ENCODE data around the gene ELSPBP1. TPM values are rescaled to one million over a fixed set of nuclear protein-coding genes. Genes with fewer than 3 reads are reported as not detected.
"Not testable (repeated sequence)": the region's sequence is repeated elsewhere in the genome, so short reads cannot be mapped to it uniquely, and the experiment has no call there.

ELSPBP1 gene
- not detected in 2 replicates for total RNA-seq

DNA sequence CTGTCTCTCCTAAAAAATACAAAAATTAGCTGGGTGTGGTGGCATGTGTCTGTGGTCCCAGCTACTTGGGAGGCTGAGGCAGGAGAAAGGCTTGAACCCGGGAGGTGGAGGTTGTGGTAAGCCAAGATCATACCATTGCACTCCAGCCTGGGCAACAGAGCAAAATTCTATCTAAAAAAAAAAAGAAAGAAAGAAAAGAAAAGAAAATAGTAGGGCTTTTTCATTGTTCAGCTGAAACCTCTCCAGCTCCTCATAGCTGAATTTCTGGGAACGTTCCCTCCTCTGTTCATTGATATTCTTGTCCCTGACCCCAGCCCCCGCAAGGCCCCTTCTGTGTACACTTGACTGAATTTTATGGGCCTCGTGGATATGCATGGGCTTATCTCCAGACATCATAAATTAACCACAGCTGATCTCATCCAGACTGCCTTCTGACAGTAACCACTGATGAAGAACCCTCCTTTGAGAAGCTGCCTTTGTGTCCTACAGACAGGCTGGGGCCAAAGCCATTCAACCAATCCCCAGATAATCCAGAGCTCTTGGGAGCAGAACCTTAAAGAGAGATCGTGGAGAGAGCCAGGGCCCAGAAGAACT, at the start of gene ELSPBP1:
TSS of gene ELSPBP1 (plus strand) at position 424 of the 594 bp plus-strand sequence. CDS start 14,036 bp downstream, outside the sequence.
- no peak within 1 kb of the TSS for H3K27ac Mint-ChIP-seq
- H3K9me3 Mint-ChIP-seq: no peaks in the 10 kb centered on the region
- intact Hi-C loops (cut with micrococcal nuclease): no loop called here
- DNase-seq (ENCODE audit: low spot score): no peak
- H3K4me1 Mint-ChIP-seq (ENCODE audit: low read depth): no peaks in the 10 kb centered on the region
- H3K27me3 Mint-ChIP-seq (ENCODE audit: low read depth): peaks cover 4% of the 10 kb centered on the region
- no peaks in the 10 kb centered on the region for H3K36me3 Mint-ChIP-seq (ENCODE audit: low read depth)
- H3K4me3 Mint-ChIP-seq (ENCODE audit: low read depth): no peak within 1 kb of the TSS

- peak; percentile 42 for DNase-seq (ENCODE audit: low spot score)
- H3K9me3 Mint-ChIP-seq; intact Hi-C loops (cut with micrococcal nuclease); H3K4me1 Mint-ChIP-seq (ENCODE audit: low read depth); H3K36me3 Mint-ChIP-seq (ENCODE audit: low read depth); H3K4me3 Mint-ChIP-seq (ENCODE audit: low read depth); H3K27ac Mint-ChIP-seq; H3K27me3 Mint-ChIP-seq (ENCODE audit: low read depth): not testable (repeated sequence)
Observed at GRCh38 chr19:47949852-47950521, 44.4 kb upstream of the ELSPBP1 start.

- H3K27ac Mint-ChIP-seq; H3K36me3 Mint-ChIP-seq (ENCODE audit: low read depth); H3K9me3 Mint-ChIP-seq; H3K27me3 Mint-ChIP-seq (ENCODE audit: low read depth); DNase-seq (ENCODE audit: low spot score); H3K4me1 Mint-ChIP-seq (ENCODE audit: low read depth); intact Hi-C loops (cut with micrococcal nuclease); H3K4me3 Mint-ChIP-seq (ENCODE audit: low read depth): not testable (repeated sequence)
Observed at GRCh38 chr19:47952132-47952531, 42.3 kb upstream of the ELSPBP1 start.

DNA sequence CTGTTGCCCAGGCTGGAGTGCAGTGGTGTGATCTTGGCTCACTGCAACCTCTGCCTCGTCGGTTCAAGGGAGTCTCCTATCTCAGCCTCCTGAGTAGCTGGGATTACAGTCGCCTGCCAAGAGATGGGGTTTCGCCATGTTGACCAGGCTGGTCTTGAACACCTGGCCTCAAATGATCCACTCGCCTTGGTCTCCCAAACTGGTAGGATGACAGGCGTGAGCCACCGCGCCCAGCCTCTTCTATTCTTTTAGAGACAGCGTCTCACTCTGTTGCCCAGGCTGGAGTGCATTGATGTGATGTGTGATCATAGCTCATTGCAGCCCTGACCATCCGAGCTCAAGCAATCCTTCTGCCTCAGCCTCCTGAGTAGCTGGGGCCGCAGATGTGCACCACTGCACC, 38.5 kb upstream of the ELSPBP1 start:
- H3K9me3 Mint-ChIP-seq; DNase-seq (ENCODE audit: low spot score); H3K4me1 Mint-ChIP-seq (ENCODE audit: low read depth); H3K36me3 Mint-ChIP-seq (ENCODE audit: low read depth); H3K27me3 Mint-ChIP-seq (ENCODE audit: low read depth); intact Hi-C loops (cut with micrococcal nuclease); H3K4me3 Mint-ChIP-seq (ENCODE audit: low read depth); H3K27ac Mint-ChIP-seq: not testable (repeated sequence)

DNA sequence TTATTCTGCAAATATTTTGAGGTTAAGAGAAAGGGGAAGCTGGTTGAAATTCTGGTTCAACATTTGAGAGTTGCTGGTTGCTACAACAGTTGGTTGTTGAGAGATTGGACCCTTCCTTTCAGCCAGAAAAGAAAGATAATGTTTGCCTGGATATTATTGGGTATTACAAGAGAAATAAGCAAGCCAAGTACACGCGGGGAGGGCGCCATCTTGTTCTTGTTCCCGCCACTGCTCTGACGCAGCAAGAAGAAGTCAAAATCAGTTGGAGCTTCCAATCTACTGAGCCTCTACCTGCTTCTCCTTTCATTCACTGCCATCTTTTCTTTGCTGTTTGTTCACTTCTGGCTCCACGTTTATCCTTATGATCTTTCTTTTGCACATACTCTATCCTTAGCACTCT, 20.9 kb upstream of the ELSPBP1 start:
- Mint-ChIP-seq H3K4me3 (ENCODE audit: low read depth) (no peak overlapping the region), H3K36me3 (ENCODE audit: low read depth) (no peaks in the 10 kb centered on the region), H3K27me3 (ENCODE audit: low read depth) (peaks cover 13% of the 10 kb centered on the region), H3K4me1 (ENCODE audit: low read depth) (no peaks in the 10 kb centered on the region), H3K9me3 (no peaks in the 10 kb centered on the region), H3K27ac (no peak overlapping the region)
- intact Hi-C loops (cut with micrococcal nuclease): no loop called here
- no peak for DNase-seq (ENCODE audit: low spot score)

- H3K27me3 Mint-ChIP-seq (ENCODE audit: low read depth): peaks cover 4% of the 10 kb centered on the region
- no peaks in the 10 kb centered on the region for H3K36me3 Mint-ChIP-seq (ENCODE audit: low read depth)
- H3K4me1 Mint-ChIP-seq (ENCODE audit: low read depth): no peaks in the 10 kb centered on the region
- H3K9me3 Mint-ChIP-seq: no peaks in the 10 kb centered on the region
- H3K27ac Mint-ChIP-seq: no peak overlapping the region
- H3K4me3 Mint-ChIP-seq (ENCODE audit: low read depth): no peak overlapping the region
- intact Hi-C loops (cut with micrococcal nuclease): no loop called here
- no peak for DNase-seq (ENCODE audit: low spot score)
Observed at GRCh38 chr19:47991191-47991808, 3.1 kb upstream of the ELSPBP1 start.

DNA sequence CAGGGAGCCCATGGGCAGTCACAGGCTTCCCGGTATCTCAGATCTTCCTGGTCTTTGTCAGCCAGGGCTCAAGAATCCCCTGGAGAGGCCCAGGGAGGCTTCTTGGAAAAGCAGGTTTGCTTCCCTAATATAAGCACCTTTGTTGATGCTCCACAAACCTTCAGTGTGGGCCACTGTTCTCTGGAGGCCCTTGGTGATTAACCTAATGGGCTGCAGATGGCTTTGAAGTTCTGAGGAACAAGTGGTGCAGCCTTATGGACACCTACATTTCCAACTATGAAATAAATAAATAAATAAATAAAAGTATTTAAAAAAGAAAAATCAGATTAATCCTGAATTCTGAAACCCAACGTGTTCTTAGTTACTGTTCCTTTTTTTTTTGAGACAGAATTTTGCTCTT, 2.4 kb upstream of the ELSPBP1 start, which contains the start of gene BSPH1:
TSS of gene BSPH1 (minus strand) at position 101 of the 400 bp plus-strand sequence. CDS start at position 12, 89 bp downstream.
- Mint-ChIP-seq H3K27ac (no peak within 1 kb of the TSS), H3K27me3 (ENCODE audit: low read depth) (peaks cover 4% of the 10 kb centered on the region), H3K9me3 (no peaks in the 10 kb centered on the region), H3K36me3 (ENCODE audit: low read depth) (no peaks in the 10 kb centered on the region), H3K4me1 (ENCODE audit: low read depth) (no peaks in the 10 kb centered on the region), H3K4me3 (ENCODE audit: low read depth) (no peak within 1 kb of the TSS)
- intact Hi-C loops (cut with micrococcal nuclease): no loop called here
- DNase-seq (ENCODE audit: low spot score): no peak

GRCh38 chr19:47996230-47996727, 1.8 kb downstream of the ELSPBP1 start:
- intact Hi-C loops (cut with micrococcal nuclease): no loop called here
- Mint-ChIP-seq H3K36me3 (ENCODE audit: low read depth) (no peaks in the 10 kb centered on the region), H3K27ac (no peak overlapping the region), H3K4me3 (ENCODE audit: low read depth) (no peak overlapping the region), H3K27me3 (ENCODE audit: low read depth) (no peaks in the 10 kb centered on the region), H3K9me3 (no peaks in the 10 kb centered on the region), H3K4me1 (ENCODE audit: low read depth) (no peaks in the 10 kb centered on the region)
- DNase-seq (ENCODE audit: low spot score): no peak

- no peaks in the 10 kb centered on the region for H3K4me1 Mint-ChIP-seq (ENCODE audit: low read depth)
- no peak overlapping the region for H3K27ac Mint-ChIP-seq
- no peak overlapping the region for H3K4me3 Mint-ChIP-seq (ENCODE audit: low read depth)
- H3K36me3 Mint-ChIP-seq (ENCODE audit: low read depth): no peaks in the 10 kb centered on the region
- intact Hi-C loops (cut with micrococcal nuclease): no loop called here
- DNase-seq (ENCODE audit: low spot score): no peak
- no peaks in the 10 kb centered on the region for H3K9me3 Mint-ChIP-seq
- no peaks in the 10 kb centered on the region for H3K27me3 Mint-ChIP-seq (ENCODE audit: low read depth)
Observed at GRCh38 chr19:47998800-47999199, 4.4 kb downstream of the ELSPBP1 start.

- DNase-seq (ENCODE audit: low spot score): no peak
- no peak overlapping the region for H3K27ac Mint-ChIP-seq
- H3K4me1 Mint-ChIP-seq (ENCODE audit: low read depth): no peaks in the 10 kb centered on the region
- intact Hi-C loops (cut with micrococcal nuclease): no loop called here
- H3K4me3 Mint-ChIP-seq (ENCODE audit: low read depth): no peak overlapping the region
- no peaks in the 10 kb centered on the region for H3K36me3 Mint-ChIP-seq (ENCODE audit: low read depth)
- no peaks in the 10 kb centered on the region for H3K9me3 Mint-ChIP-seq
- H3K27me3 Mint-ChIP-seq (ENCODE audit: low read depth): no peaks in the 10 kb centered on the region
Observed at GRCh38 chr19:48000846-48001245, 6.4 kb downstream of the ELSPBP1 start.

DNA sequence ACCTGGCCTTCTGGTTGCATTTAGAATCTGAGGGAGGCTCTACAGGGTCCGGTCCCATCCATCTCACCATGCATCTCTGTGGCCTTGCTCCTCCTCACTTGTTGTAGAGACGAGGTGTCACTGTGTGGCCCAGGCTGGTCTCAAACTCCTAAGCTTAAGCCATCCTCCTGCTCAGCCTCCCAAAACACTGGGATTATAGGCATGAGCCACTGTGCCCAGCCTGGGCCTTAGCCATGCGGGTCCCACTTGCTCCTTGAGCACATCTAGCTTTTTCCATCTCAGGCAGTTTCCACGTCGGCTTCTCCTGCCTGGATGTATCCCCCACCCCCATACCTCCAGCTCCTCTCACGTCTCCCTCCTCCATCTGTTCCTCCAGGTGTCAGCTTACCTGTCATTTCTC, 9.8 kb downstream of the ELSPBP1 start:
- intact Hi-C loops (cut with micrococcal nuclease): no loop called here
- Mint-ChIP-seq H3K27ac (no peak overlapping the region), H3K4me1 (ENCODE audit: low read depth) (no peaks in the 10 kb centered on the region), H3K4me3 (ENCODE audit: low read depth) (no peak overlapping the region), H3K9me3 (no peaks in the 10 kb centered on the region), H3K27me3 (ENCODE audit: low read depth) (no peaks in the 10 kb centered on the region), H3K36me3 (ENCODE audit: low read depth) (no peaks in the 10 kb centered on the region)
- no peak for DNase-seq (ENCODE audit: low spot score)

DNA sequence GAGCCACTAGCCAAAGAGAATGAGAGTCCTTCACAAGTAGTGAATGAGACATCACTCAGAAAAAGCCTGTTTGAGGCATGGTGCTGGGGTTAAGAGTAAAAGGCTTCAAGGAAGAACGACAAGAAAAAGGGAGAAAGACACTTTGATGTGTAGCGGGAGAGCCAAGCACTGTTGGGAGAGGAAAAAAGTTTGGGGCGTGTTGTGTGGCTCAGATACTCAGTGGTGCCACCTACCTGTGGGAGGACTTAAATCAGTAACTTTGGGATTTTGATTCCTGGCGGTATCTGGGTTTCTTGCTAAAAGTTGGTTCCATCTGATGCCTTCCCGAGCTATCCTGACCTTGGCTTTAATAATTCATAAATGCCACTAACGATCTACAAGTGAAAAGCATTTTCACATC, 12.3 kb downstream of the ELSPBP1 start:
- Mint-ChIP-seq H3K36me3 (ENCODE audit: low read depth) (no peaks in the 10 kb centered on the region), H3K27me3 (ENCODE audit: low read depth) (no peaks in the 10 kb centered on the region), H3K9me3 (no peaks in the 10 kb centered on the region), H3K4me3 (ENCODE audit: low read depth) (no peak overlapping the region), H3K27ac (no peak overlapping the region), H3K4me1 (ENCODE audit: low read depth) (no peaks in the 10 kb centered on the region)
- intact Hi-C loops (cut with micrococcal nuclease): no loop called here
- no peak for DNase-seq (ENCODE audit: low spot score)
